ENCODE results near the gene GRIFIN. TPM values are rescaled to one million over a fixed set of nuclear protein-coding genes. Genes with fewer than 3 reads are reported as not detected.

Gene GRIFIN
- total and polyA plus RNA-seq, 2 donors (not counting 1 experiment from before 2014, with no cell fraction given) = not detected

DNA sequence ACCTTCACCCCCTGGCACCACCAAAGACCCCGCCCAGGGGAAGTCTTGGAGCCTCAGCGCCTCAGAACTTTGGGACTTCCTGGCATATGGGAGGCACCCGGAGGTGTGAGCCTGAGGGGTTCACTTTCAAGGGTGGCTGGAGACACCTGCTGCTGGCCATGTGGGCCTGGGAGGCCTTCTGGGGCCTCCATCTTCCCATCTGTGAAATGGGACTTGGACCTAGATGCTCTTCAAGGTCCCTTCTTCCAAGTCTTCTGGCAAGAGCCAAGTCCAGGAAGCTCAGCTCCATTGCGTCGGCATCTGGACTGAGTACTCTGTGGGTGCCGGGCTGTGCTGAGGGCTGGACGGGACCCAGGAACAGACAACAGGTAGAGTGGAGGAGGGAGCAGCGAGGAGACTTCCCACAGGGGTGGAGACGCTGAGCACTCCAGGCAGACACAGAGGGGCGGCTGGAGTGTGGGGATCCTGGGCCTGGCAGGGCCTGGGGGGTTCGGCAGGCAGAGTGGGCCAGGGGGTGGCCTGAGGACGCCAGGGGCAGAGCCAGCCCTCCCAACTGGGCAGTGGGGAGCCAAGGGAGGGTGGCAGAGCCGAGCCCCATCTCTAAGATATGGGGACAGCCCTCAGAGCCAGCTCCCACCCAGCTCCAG, 34.1 kb upstream of the GRIFIN start:
- TF ChIP-seq EZH2 (IDR thresholded peaks at IDR 0.05; ENCODE audit: borderline replicate concordance, insufficient read depth, low read depth, low read length, poor library complexity, severe bottlenecking) = no peak
- TF ChIP-seq, protein P1, sequence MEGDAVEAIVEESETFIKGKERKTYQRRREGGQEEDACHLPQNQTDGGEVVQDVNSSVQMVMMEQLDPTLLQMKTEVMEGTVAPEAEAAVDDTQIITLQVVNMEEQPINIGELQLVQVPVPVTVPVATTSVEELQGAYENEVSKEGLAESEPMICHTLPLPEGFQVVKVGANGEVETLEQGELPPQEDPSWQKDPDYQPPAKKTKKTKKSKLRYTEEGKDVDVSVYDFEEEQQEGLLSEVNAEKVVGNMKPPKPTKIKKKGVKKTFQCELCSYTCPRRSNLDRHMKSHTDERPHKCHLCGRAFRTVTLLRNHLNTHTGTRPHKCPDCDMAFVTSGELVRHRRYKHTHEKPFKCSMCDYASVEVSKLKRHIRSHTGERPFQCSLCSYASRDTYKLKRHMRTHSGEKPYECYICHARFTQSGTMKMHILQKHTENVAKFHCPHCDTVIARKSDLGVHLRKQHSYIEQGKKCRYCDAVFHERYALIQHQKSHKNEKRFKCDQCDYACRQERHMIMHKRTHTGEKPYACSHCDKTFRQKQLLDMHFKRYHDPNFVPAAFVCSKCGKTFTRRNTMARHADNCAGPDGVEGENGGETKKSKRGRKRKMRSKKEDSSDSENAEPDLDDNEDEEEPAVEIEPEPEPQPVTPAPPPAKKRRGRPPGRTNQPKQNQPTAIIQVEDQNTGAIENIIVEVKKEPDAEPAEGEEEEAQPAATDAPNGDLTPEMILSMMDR (IDR thresholded peaks at IDR 0.05) = no peak
- Histone ChIP-seq H3K36me3 (replicated peaks in 1 of 2; ENCODE audit: control extremely low read depth in 1 of 2, control insufficient read depth in 1 of 2, extremely low read depth in 1 of 2, insufficient read depth in 2 of 2, low read length in 1 of 2) (no peaks in the 10 kb centered on the region), H2AFZ (ENCODE audit: insufficient read depth, low read depth, low read length, poor library complexity, severe bottlenecking) (peak overlapping the region; percentile 67), H3K4me2 (replicated peaks; ENCODE audit: low read depth, low read length, poor library complexity, severe bottlenecking) (peak overlapping the region; percentile 93), H3K27me3 (replicated peaks in 1 of 4; ENCODE audit: control extremely low read depth in 1 of 4, control insufficient read depth in 3 of 4, insufficient read depth in 4 of 4, low read length in 3 of 4) (no peaks in the 10 kb centered on the region), H3K79me2 (ENCODE audit: control insufficient read depth, insufficient read depth, low read length) (peaks cover 27% of the 10 kb centered on the region), H3K4me3 (ENCODE audit: control extremely low read depth in 1 of 5, extremely low read depth in 1 of 5, insufficient read depth in 1 of 5, low read depth in 2 of 5, low read length in 4 of 5) (peak overlapping the region in 4 of 5 experiments; percentile 37 to 51 (median 40)), H3K9ac (ENCODE audit: low read length) (peak overlapping the region; percentile 70), H3K27ac (ENCODE audit: low read length in 2 of 2) (peak overlapping the region; percentile 99 to 100), H4K20me1 (ENCODE audit: control insufficient read depth, insufficient read depth, low read length, poor library complexity, severe bottlenecking) (no peaks in the 10 kb centered on the region), H3K4me1 (ENCODE audit: control insufficient read depth in 2 of 2, insufficient read depth in 2 of 2, low read length in 2 of 2) (peaks cover 60 to 71% of the 10 kb centered on the region in 2 donors), H3K9me3 (ENCODE audit: control extremely low read depth in 1 of 3, control insufficient read depth in 2 of 3, insufficient read depth in 1 of 3, low read length in 2 of 3) (no peaks in the 10 kb centered on the region)
- no peak for DNase-seq
- CTCF ChIA-PET = interaction anchor here (1.0 to 5.0 kb wide), 8 partner anchors 9 to 200 kb away, joined by 3 to 34 read pairs (median 10); no protein-coding TSS in a partner anchor
- no peak for ATAC-seq (ENCODE audit: low read depth)
- H3K27me3 Mint-ChIP-seq = no peaks in the 10 kb centered on the region
- peaks cover 67% of the 10 kb centered on the region for H3K4me1 Mint-ChIP-seq
- no peaks in the 10 kb centered on the region for H3K9me3 Mint-ChIP-seq (ENCODE audit: insufficient read depth)
- WGBS (ENCODE audit: insufficient coverage) = 77% methylated on average over 11 of the region's 13 CpGs
- peak overlapping the region; percentile 99 for H3K27ac Mint-ChIP-seq
- POLR2A ChIA-PET = interaction anchor here (0.5 to 7.5 kb wide), 12 partner anchors 12 to 1000 kb away, joined by 3 to 340 read pairs (median 4); partner anchors contain the start of genes BRAT1, CHST12, LFNG and TTYH3
- intact Hi-C loops (cut with micrococcal nuclease) = loop anchor here (2.0 kb wide), 1 partner anchor 33 kb away; the partner anchor contains the start of gene GRIFIN
- peak overlapping the region; percentile 88 for H3K4me3 Mint-ChIP-seq
